Measurements from ENCODE around the gene FGF4. TPM values are rescaled to one million over a fixed set of nuclear protein-coding genes. Genes with fewer than 3 reads are reported as not detected.

Gene FGF4
- total RNA-seq, 1 experiment from 2014 or later = not detected

GRCh38 chr11:69814411-69814810, 39.3 kb upstream of the FGF4 start:
- BruUV-seq (replicated peaks) = no TSS peak
- Histone ChIP-seq H3K27ac (ENCODE audit: low read depth, low read length, poor library complexity, severe bottlenecking) (no peak overlapping the region), H3K27me3 (replicated peaks; ENCODE audit: insufficient read depth, low read depth, low read length, poor library complexity) (peaks cover 51% of the 10 kb centered on the region), H3K4me3 (ENCODE audit: low read depth, low read length, poor library complexity, severe bottlenecking) (no peak overlapping the region), H3K4me1 (ENCODE audit: insufficient read depth, low read length, poor library complexity, severe bottlenecking) (peaks cover 6% of the 10 kb centered on the region), H3K36me3 (ENCODE audit: insufficient read depth, low read length, poor library complexity, severe bottlenecking) (no peaks in the 10 kb centered on the region), H3K9me3 (ENCODE audit: low read depth, low read length, poor library complexity, severe bottlenecking) (no peaks in the 10 kb centered on the region)
- CTCF ChIA-PET = no interaction called here
- POLR2A ChIA-PET (ENCODE audit: low non-redundant PET) = no interaction called here
- TF ChIP-seq EZH2 (IDR thresholded peaks at IDR 0.05; ENCODE audit: borderline replicate concordance, low read depth, low read length, poor library complexity, severe bottlenecking) (no peak), CTCF (conservative IDR thresholded peaks at IDR 0.05; ENCODE audit: low read depth, low read length) (no peak)
- no peak for DNase-seq (ENCODE audit: low spot score)
- intact Hi-C loops (cut with micrococcal nuclease; ENCODE audit: unreplicated experiment) = no loop called here

GRCh38 chr11:69813839-69814238, 38.7 kb upstream of the FGF4 start:
- no peaks in the 10 kb centered on the region for H3K9me3 ChIP-seq (ENCODE audit: low read depth, low read length, poor library complexity, severe bottlenecking)
- TF ChIP-seq CTCF (conservative IDR thresholded peaks at IDR 0.05; ENCODE audit: low read depth, low read length) = no peak
- no peak for TF ChIP-seq EZH2 (IDR thresholded peaks at IDR 0.05; ENCODE audit: borderline replicate concordance, low read depth, low read length, poor library complexity, severe bottlenecking)
- ChIA-PET CTCF (no interaction called here), POLR2A (ENCODE audit: low non-redundant PET) (no interaction called here)
- no peaks in the 10 kb centered on the region for H3K36me3 ChIP-seq (ENCODE audit: insufficient read depth, low read length, poor library complexity, severe bottlenecking)
- H3K27me3 ChIP-seq (replicated peaks; ENCODE audit: insufficient read depth, low read depth, low read length, poor library complexity) = peaks cover 46% of the 10 kb centered on the region
- H3K4me1 ChIP-seq (ENCODE audit: insufficient read depth, low read length, poor library complexity, severe bottlenecking) = peaks cover 6% of the 10 kb centered on the region
- BruUV-seq (replicated peaks) = no TSS peak
- DNase-seq (ENCODE audit: low spot score) = no peak
- H3K27ac ChIP-seq (ENCODE audit: low read depth, low read length, poor library complexity, severe bottlenecking) = no peak overlapping the region
- intact Hi-C loops (cut with micrococcal nuclease; ENCODE audit: unreplicated experiment) = no loop called here
- H3K4me3 ChIP-seq (ENCODE audit: low read depth, low read length, poor library complexity, severe bottlenecking) = no peak overlapping the region

- H3K27me3 ChIP-seq (replicated peaks; ENCODE audit: insufficient read depth, low read depth, low read length, poor library complexity) = peaks cover 37% of the 10 kb centered on the region
- no TSS peak for BruUV-seq (replicated peaks)
- intact Hi-C loops (cut with micrococcal nuclease; ENCODE audit: unreplicated experiment) = no loop called here
Observed at GRCh38 chr11:69812946-69813345, 37.8 kb upstream of the FGF4 start.

More at GRCh38 chr11:69812946-69813345, 37.8 kb upstream of the FGF4 start:
- CTCF ChIA-PET = no interaction called here
- Histone ChIP-seq H3K27ac (ENCODE audit: low read depth, low read length, poor library complexity, severe bottlenecking) (no peak overlapping the region), H3K9me3 (ENCODE audit: low read depth, low read length, poor library complexity, severe bottlenecking) (no peaks in the 10 kb centered on the region), H3K4me3 (ENCODE audit: low read depth, low read length, poor library complexity, severe bottlenecking) (no peak overlapping the region), H3K4me1 (ENCODE audit: insufficient read depth, low read length, poor library complexity, severe bottlenecking) (peaks cover 6% of the 10 kb centered on the region), H3K36me3 (ENCODE audit: insufficient read depth, low read length, poor library complexity, severe bottlenecking) (no peaks in the 10 kb centered on the region)
- POLR2A ChIA-PET (ENCODE audit: low non-redundant PET) = no interaction called here
- DNase-seq (ENCODE audit: low spot score) = no peak
- TF ChIP-seq CTCF (conservative IDR thresholded peaks at IDR 0.05; ENCODE audit: low read depth, low read length) (no peak), EZH2 (IDR thresholded peaks at IDR 0.05; ENCODE audit: borderline replicate concordance, low read depth, low read length, poor library complexity, severe bottlenecking) (no peak)
